HepG2 (cell line): ENCODE measurements around the gene THSD4. TPM values are rescaled to one million over a fixed set of nuclear protein-coding genes. Genes with fewer than 3 reads are reported as not detected.

Experiments
- ARHGAP35 ChIP-seq: sonication (generic); formaldehyde crosslinking; IDR thresholded peaks from 2 replicates; pipeline ENCODE4 v1.9.0; 2022; ENCODE audit warnings: mild to moderate bottlenecking, inconsistent platforms, moderate library complexity, missing genetic modification reagents, borderline replicate concordance
- EEA1 ChIP-seq: sonication (generic); formaldehyde crosslinking; IDR thresholded peaks from 2 replicates; pipeline ENCODE4 v1.5.1; 2020; ENCODE audit warnings: mild to moderate bottlenecking, missing genetic modification reagents, borderline replicate concordance
- KIAA2018 ChIP-seq: sonication (generic); formaldehyde crosslinking; IDR thresholded peaks from 2 replicates; pipeline ENCODE4 v1.5.0; 2020; ENCODE audit warnings: mild to moderate bottlenecking, missing genetic modification reagents, borderline replicate concordance
- KLF12 ChIP-seq: sonication (generic); formaldehyde crosslinking; IDR thresholded peaks from 2 replicates; pipeline ENCODE4 v1.4.0; 2020; ENCODE audit warnings: missing genetic modification reagents, borderline replicate concordance
- MBD4 ChIP-seq: IDR thresholded peaks from 2 replicates; pipeline ENCODE4 v1.6.1; 2012; ENCODE audit warnings: low read length, inconsistent platforms, borderline replicate concordance
- NRL ChIP-seq: sonication (generic); formaldehyde crosslinking; IDR thresholded peaks from 2 replicates; pipeline ENCODE4 v1.5.0; 2020; ENCODE audit warnings: missing genetic modification reagents, mild to moderate bottlenecking, moderate library complexity, borderline replicate concordance
- PAX8 ChIP-seq: sonication (generic); formaldehyde crosslinking; IDR thresholded peaks from 2 replicates; pipeline ENCODE4 v1.8.0; 2022; ENCODE audit warnings: mild to moderate bottlenecking, missing genetic modification reagents, borderline replicate concordance
- SAP130 ChIP-seq: IDR thresholded peaks from 2 replicates; pipeline ENCODE4 v1.6.1; 2016; ENCODE audit warnings: low read depth
- SRSF1 ChIP-seq: fragments of 200-400 bp; formaldehyde crosslinking; optimal IDR thresholded peaks from 2 replicates; pipeline ENCODE3; 2017; ENCODE audit warnings: mild to moderate bottlenecking, low read depth, low read length, moderate library complexity
- TGIF2 ChIP-seq: IDR thresholded peaks from 2 replicates; pipeline ENCODE4 v1.6.1; 2016; ENCODE audit warnings: control low read depth, missing compliant biosample characterization
- ZBTB26 ChIP-seq: IDR thresholded peaks from 2 replicates; pipeline ENCODE4 v1.6.1; 2016; ENCODE audit warnings: missing compliant biosample characterization, missing genetic modification reagents, borderline replicate concordance
- ZNF691 ChIP-seq: sonication (generic); formaldehyde crosslinking; IDR thresholded peaks from 2 replicates; pipeline ENCODE4 v1.4.0; 2020; ENCODE audit warnings: missing genetic modification reagents, low read depth, mild to moderate bottlenecking, borderline replicate concordance
- ZNF776 ChIP-seq: sonication (generic); formaldehyde crosslinking; IDR thresholded peaks from 2 replicates; pipeline ENCODE4 v1.4.0; 2020; ENCODE audit warnings: mild to moderate bottlenecking, missing genetic modification reagents
- ZNF781 ChIP-seq: sonication (generic); formaldehyde crosslinking; IDR thresholded peaks from 2 replicates; pipeline ENCODE4 v1.5.1; 2020; ENCODE audit warnings: borderline replicate concordance, mild to moderate bottlenecking, missing genetic modification reagents; ENCODE audit errors: not compliant biosample characterization
- ZNF784 ChIP-seq: sonication (generic); formaldehyde crosslinking; IDR thresholded peaks from 2 replicates; pipeline ENCODE4 v1.5.1; 2020; ENCODE audit warnings: missing genetic modification reagents, mild to moderate bottlenecking, borderline replicate concordance
- polyA plus RNA-seq, 8 experiments: library from polyadenylated mRNA; depleted of rRNA in 3 of 8; stranded (reverse) in 7 of 8; unstranded in 1 of 8; fragments of >200 nt; fragmentation: Illumina TruSeq in 4 of 8; extraction: Trizol in 4 of 8; gene quantifications; 2 replicates each; pipeline versions ENCODE4 v1.2.1 to v1.2.3, GENCODE V29; 2011 to 2016; ENCODE audit warnings: low read depth in 4 of 8, missing spikeins in 1 of 8, mixed read lengths in 1 of 8; ENCODE audit not compliant: insufficient read depth in 1 of 8
- total RNA-seq, 5 experiments: library from RNA; depleted of rRNA; stranded (reverse); fragments of >200 nt; fragmentation: Illumina TruSeq; extraction: Trizol; gene quantifications; 2 replicates each; pipeline ENCODE4 v1.2.3, GENCODE V29; 2016; ENCODE audit warnings: low read depth in 1 of 5

The THSD4 gene
- total and polyA plus RNA-seq, 2 of the 13 experiments (the other 11 are each of a cell fraction or from before 2014, with no cell fraction given), result 0.07 to 0.21 TPM

DNA sequence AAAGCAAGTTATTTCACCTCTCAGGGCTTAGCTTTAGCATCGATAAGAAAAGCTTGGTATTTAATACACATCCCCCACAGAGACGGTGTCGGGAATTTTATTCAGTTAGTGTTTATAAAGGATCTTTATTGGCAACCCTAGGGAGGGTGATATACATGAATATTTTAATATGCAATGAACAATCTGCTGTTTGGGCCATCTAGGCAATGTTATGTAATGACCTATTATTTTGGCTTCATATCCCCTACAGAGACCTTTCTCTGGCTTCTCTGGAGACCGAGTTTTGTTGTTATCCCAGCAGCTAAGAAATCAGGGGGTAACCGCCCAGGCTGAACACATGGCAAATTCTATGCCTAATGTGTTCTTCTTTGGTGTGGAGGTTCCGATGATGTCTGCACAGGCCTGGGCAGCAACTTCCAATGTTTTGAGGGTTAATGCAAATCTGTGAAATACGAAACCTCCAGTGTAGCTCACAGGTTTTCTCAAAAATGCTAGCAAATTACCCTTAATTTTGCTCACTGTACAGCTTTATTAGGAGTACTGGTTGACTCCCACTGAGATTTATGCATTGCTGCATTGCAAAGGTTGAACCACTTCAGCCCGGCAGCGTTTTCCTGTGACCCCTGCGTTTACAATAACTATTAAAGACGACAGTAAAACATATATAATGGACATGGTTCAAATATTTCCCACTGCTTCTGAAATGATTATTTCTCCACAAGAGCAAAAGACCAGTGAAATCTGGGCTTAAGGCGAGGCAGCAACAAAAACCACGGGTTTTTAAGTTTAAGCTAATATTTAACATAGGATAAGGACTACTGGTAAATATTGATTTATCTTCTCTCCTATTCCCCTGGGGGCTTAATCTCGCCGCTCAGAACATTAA lies 396.8 kb downstream of the THSD4 start (continued):
- TF ChIP-seq KIAA2018 (CRISPR knock-in tag), result no peak
- TF ChIP-seq EEA1, result no peak
- no peak for TF ChIP-seq MBD4
- no peak for TF ChIP-seq PAX8 (CRISPR knock-in tag)
- TF ChIP-seq TGIF2, result no peak
- no peak for TF ChIP-seq ZNF784 (CRISPR knock-in tag)
- no peak for TF ChIP-seq ZNF781 (CRISPR knock-in tag)
- no peak for TF ChIP-seq NRL (CRISPR knock-in tag)
- no peak for TF ChIP-seq KLF12 (CRISPR knock-in tag)
- no peak; the same call in 1 of the 2 replicates for TF ChIP-seq SAP130 (CRISPR knock-in tag)
- no peak for TF ChIP-seq ARHGAP35 (CRISPR knock-in tag)
- TF ChIP-seq ZNF776, result no peak
- TF ChIP-seq ZBTB26 (CRISPR knock-in tag), result no peak
- TF ChIP-seq SRSF1, result no peak
- TF ChIP-seq ZNF691, result no peak
